ENCODE results near the gene PCLO. TPM values are rescaled to one million over a fixed set of nuclear protein-coding genes. Genes with fewer than 3 reads are reported as not detected.

The PCLO gene
- total RNA-seq, 1 experiment from 2014 or later, result 3.1 TPM

GRCh38 chr7:83190659-83191389, 28.1 kb upstream of the PCLO start:
- no peaks in the 10 kb centered on the region for H3K9me3 ChIP-seq (ENCODE audit: control insufficient read depth, low read depth, low read length)
- no peak overlapping the region for H2BK120ac ChIP-seq (ENCODE audit: low read depth, low read length, poor library complexity, severe bottlenecking)
- no peak overlapping the region for H3K14ac ChIP-seq (ENCODE audit: insufficient read depth, low read length)
- H4K5ac ChIP-seq (ENCODE audit: insufficient read length, low read depth, low read length), result no peak overlapping the region
- Mint-ChIP-seq H3K4me3 (no peak overlapping the region), H3K36me3 (ENCODE audit: insufficient read depth in 1 of 3, low read depth in 3 of 3) (no peaks in the 10 kb centered on the region), H3K9me3 (no peaks in the 10 kb centered on the region), H3K27ac (no peak overlapping the region), H3K27me3 (ENCODE audit: low read depth) (no peaks in the 10 kb centered on the region), H3K4me1 (peaks cover 0 to 2% of the 10 kb centered on the region in 2 experiments; a peak in 1 of 4 replicates)
- H3K4me2 ChIP-seq (ENCODE audit: insufficient read depth, insufficient read length, low read length), result no peak overlapping the region
- H4K20me1 ChIP-seq (ENCODE audit: control insufficient read depth, insufficient read depth, insufficient read length), result no peaks in the 10 kb centered on the region
- H2BK20ac ChIP-seq (ENCODE audit: low read depth, low read length, poor library complexity, severe bottlenecking), result no peak overlapping the region
- no peak for TF ChIP-seq CTCF (conservative IDR thresholded peaks at IDR 0.05)
- H3K56ac ChIP-seq (ENCODE audit: insufficient read length, low read depth, low read length), result no peak overlapping the region
- no peak overlapping the region for H2AFZ ChIP-seq (ENCODE audit: low read length)
- H2AK5ac ChIP-seq (ENCODE audit: insufficient read length, low read length), result no peak overlapping the region
- no peak overlapping the region for H2BK15ac ChIP-seq (ENCODE audit: low read depth, low read length)
- H3T11ph ChIP-seq (ENCODE audit: low read length), result no peak overlapping the region
- H3K23ac ChIP-seq (ENCODE audit: insufficient read length, low read depth, low read length), result no peak overlapping the region
- no peaks in the 10 kb centered on the region for H3K27me3 ChIP-seq (ENCODE audit: insufficient read depth, low read length)
- H3K79me2 ChIP-seq (ENCODE audit: insufficient read depth, low read length), result no peaks in the 10 kb centered on the region
- H3K18ac ChIP-seq (ENCODE audit: insufficient read length, low read depth, low read length), result no peak overlapping the region
- no peaks in the 10 kb centered on the region for H3K4me1 ChIP-seq (ENCODE audit: insufficient read depth, low read length)
- no peaks in the 10 kb centered on the region for H3K79me1 ChIP-seq (ENCODE audit: insufficient read depth, low read depth, low read length, poor library complexity, severe bottlenecking)
- H3K4ac ChIP-seq (ENCODE audit: low read depth, low read length), result no peak overlapping the region
- no peak overlapping the region for H2BK5ac ChIP-seq (ENCODE audit: insufficient read length, low read length)
- H2BK12ac ChIP-seq (ENCODE audit: insufficient read length, low read depth, low read length), result no peak overlapping the region
- H3K23me2 ChIP-seq (ENCODE audit: insufficient read length, low read depth, low read length, poor library complexity, severe bottlenecking), result no peaks in the 10 kb centered on the region
- H4K91ac ChIP-seq (ENCODE audit: insufficient read length, low read depth, low read length), result no peak overlapping the region
- no peak overlapping the region for H3K9ac ChIP-seq (ENCODE audit: extremely low read depth, insufficient read length, low read length)
- H3K27ac ChIP-seq (ENCODE audit: insufficient read length, low read depth, low read length), result no peak overlapping the region
- H4K8ac ChIP-seq (replicated peaks; ENCODE audit: insufficient read length, low read depth, low read length), result no peak overlapping the region
- DNase-seq, result no peak
